Measurements from ENCODE around the gene TBX3.

DNA sequence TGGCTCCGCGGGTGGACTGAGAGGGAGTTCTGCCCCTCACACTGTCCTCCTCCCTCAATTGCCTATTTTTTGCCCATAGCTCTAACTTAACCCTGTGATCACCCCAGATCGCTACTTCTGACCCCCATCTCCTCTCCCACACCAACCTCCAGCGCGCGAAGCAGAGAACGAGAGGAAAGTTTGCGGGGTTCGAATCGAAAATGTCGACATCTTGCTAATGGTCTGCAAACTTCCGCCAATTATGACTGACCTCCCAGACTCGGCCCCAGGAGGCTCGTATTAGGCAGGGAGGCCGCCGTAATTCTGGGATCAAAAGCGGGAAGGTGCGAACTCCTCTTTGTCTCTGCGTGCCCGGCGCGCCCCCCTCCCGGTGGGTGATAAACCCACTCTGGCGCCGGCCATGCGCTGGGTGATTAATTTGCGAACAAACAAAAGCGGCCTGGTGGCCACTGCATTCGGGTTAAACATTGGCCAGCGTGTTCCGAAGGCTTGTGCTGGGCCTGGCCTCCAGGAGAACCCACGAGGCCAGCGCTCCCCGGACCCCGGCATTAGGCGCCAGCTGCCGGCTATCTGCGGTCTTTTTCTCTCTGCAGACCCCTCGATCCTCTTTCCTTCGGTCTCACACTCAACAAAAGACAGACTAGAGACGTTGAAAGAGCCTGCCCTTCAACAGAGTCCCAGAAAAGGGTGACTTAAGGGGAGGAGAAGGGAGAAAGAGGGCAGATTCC lies 3.0 kb upstream of the TBX3 start:
- TF ChIP-seq SREBF2 (IDR thresholded peaks at IDR 0.05) (no peak), MYC (IDR thresholded peaks at IDR 0.05; ENCODE audit: borderline replicate concordance, low read length) (no peak), RAD21 (conservative IDR thresholded peaks at IDR 0.05 in 1 of 2, IDR thresholded peaks at IDR 0.05 in 1 of 2) (no peak), RNF2 (IDR thresholded peaks at IDR 0.05; ENCODE audit: borderline replicate concordance, low read depth) (no peak)
- TF ChIP-seq, protein P1, sequence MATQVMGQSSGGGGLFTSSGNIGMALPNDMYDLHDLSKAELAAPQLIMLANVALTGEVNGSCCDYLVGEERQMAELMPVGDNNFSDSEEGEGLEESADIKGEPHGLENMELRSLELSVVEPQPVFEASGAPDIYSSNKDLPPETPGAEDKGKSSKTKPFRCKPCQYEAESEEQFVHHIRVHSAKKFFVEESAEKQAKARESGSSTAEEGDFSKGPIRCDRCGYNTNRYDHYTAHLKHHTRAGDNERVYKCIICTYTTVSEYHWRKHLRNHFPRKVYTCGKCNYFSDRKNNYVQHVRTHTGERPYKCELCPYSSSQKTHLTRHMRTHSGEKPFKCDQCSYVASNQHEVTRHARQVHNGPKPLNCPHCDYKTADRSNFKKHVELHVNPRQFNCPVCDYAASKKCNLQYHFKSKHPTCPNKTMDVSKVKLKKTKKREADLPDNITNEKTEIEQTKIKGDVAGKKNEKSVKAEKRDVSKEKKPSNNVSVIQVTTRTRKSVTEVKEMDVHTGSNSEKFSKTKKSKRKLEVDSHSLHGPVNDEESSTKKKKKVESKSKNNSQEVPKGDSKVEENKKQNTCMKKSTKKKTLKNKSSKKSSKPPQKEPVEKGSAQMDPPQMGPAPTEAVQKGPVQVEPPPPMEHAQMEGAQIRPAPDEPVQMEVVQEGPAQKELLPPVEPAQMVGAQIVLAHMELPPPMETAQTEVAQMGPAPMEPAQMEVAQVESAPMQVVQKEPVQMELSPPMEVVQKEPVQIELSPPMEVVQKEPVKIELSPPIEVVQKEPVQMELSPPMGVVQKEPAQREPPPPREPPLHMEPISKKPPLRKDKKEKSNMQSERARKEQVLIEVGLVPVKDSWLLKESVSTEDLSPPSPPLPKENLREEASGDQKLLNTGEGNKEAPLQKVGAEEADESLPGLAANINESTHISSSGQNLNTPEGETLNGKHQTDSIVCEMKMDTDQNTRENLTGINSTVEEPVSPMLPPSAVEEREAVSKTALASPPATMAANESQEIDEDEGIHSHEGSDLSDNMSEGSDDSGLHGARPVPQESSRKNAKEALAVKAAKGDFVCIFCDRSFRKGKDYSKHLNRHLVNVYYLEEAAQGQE (IDR thresholded peaks at IDR 0.05): no peak
- TF ChIP-seq, protein P2, sequence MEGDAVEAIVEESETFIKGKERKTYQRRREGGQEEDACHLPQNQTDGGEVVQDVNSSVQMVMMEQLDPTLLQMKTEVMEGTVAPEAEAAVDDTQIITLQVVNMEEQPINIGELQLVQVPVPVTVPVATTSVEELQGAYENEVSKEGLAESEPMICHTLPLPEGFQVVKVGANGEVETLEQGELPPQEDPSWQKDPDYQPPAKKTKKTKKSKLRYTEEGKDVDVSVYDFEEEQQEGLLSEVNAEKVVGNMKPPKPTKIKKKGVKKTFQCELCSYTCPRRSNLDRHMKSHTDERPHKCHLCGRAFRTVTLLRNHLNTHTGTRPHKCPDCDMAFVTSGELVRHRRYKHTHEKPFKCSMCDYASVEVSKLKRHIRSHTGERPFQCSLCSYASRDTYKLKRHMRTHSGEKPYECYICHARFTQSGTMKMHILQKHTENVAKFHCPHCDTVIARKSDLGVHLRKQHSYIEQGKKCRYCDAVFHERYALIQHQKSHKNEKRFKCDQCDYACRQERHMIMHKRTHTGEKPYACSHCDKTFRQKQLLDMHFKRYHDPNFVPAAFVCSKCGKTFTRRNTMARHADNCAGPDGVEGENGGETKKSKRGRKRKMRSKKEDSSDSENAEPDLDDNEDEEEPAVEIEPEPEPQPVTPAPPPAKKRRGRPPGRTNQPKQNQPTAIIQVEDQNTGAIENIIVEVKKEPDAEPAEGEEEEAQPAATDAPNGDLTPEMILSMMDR (IDR thresholded peaks at IDR 0.05): no peak

Data from A549 (cell line).